HG03571 (cell line): ENCODE measurements around the gene DYNC2I2.
"Not testable (repeated sequence)": the region's sequence is repeated elsewhere in the genome, so short reads cannot be mapped to it uniquely, and the experiment has no call there.

Experiments
- ATAC-seq: cut with Tn5 transposase; IDR thresholded peaks from one replicate; pipeline ENCODE4 v1.9.1; 2021; ENCODE audit not compliant: unreplicated experiment

Gene DYNC2I2

GRCh38 chr9:128687453-128687852 lies 30.8 kb upstream of the DYNC2I2 start:
- ATAC-seq = no peak

DNA sequence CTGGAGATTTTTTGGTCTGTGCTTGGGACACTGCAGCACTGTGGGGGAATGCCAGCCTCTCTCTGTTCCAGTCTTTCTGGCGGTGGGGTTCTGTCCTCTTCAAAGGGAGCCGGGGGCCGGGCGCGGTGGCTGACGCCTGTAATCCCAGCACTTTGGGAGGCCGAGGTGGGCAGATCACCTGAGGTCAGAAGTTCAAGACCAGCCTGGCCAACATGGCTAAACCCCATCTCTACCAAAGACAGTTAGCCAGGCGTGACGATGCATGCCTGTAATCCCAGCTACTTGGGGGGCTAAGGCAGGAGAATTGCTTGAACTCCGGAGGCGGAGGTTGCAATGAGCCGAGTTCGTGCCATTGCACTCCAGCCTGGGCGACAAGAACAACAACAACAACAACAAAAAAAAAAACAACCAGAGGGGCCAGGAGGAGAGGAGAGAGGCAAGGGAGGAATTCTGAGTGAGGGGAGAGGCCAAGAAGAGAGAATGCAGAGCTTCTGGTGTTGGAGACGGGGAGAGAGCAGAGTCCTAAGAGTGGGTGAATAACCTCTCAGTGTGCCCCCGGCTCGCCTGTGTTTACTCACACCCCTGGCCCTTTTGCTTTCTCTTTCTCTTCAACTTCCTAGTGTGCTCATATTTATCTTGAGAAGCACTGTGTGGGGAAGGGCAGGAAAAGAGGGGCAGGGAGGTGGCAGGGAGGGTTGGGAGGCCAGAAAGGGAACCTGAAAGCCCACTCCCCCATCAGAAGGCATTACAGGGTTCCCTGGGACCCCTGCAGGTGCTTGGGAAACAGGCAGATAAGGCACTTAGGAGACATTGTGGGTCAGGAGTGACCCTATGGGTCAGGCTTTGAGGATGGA lies 29.2 kb upstream of the DYNC2I2 start:
- no peak for ATAC-seq

- ATAC-seq = no peak
Observed at GRCh38 chr9:128684325-128685199, 27.9 kb upstream of the DYNC2I2 start.

DNA sequence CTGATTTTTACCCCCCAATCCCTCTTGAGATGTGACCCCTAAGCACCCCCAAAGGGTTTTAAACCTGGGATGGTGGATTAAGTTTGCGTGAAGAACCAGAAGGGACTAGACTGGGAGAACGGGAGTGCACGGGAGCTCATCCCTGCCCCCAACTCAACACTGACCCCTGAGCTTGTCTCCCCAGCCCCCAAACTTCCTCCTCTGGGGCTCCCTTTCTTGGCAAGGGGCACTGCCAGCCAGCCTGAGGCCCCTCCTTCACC lies 27.3 kb upstream of the DYNC2I2 start:
- no peak for ATAC-seq

- no peak for ATAC-seq
Observed at GRCh38 chr9:128683340-128684064, 26.9 kb upstream of the DYNC2I2 start.

DNA sequence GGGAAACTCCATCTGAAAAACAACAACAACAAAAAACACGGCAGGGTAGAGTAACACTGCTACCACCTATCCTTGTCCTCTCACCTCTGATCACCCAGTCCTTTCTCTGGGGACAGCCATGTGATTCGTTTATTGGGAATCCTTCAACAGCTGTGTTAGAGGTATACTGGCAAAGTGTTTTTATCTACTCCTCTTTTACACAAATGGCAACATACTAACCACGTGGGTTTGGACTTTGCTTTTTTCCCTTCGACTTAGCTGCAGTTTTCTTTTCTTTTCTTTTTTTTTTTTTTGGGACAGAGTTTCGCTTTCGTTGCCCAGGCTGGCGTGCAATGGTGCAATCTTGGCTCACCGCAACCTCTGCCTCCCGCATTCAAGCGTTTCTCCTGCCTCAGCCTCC lies 21.1 kb upstream of the DYNC2I2 start:
- no peak for ATAC-seq

DNA sequence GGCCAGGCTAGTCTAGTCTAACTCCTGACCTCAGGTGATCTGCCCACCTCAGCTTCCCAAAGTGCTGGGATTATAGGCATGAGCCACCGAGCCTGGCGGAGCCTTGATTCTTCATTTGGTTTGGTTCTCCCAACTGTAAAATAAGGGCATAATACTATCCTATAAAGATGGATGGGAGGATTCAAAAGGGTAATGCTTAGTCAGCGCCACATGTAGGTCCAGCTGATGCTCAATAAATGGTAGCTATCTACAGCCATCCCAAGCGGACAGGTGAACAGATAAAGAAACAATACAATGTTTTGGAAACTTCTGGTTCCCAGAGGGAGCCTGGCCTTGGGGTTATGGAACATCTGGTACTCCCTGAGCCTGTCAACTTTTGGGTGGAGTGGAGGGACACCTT lies 18.7 kb upstream of the DYNC2I2 start:
- no peak for ATAC-seq

DNA sequence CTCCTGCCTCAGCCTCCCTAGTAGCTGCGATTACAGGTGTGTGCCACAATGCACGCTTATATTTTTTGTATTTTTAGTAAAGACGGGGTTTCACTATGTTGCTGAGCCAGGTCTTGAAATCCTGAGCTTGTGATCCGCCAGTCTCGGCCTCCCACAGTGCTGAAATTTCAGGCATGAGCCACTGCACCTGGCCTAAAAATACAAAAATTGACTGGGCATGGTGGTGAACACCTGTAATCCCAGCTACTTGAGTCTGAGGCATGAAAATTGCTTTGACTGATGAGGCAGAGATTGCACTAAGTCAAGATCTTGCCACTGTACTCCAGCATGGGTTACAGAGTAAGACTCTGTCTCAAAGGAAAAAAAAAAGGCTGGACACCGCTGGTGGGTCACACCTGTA lies 13.1 kb upstream of the DYNC2I2 start:
- ATAC-seq = no peak

DNA sequence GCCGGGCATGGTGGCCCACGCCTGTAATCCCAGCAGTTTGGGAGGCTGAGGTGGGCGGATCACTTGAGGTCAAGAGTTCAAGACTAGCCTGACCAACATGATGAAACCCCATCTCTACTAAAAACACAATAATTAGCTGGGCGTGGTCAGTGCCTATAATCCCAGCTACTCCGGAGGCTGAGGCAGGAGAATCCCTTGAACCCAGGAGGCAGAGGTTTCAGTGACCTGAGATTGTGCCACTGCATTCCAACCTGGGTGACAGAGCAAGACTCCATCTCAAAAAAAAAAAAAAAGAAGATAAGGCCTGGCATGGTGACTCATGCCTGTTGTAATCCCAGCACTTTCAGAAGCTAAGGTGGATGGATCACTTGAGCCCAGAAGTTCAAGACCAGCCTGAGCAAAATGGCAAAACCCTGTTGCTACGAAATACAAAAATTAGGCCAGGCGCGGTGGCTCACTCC lies 9.9 kb upstream of the DYNC2I2 start:
- not testable (repeated sequence) for ATAC-seq

- no peak for ATAC-seq
Observed at GRCh38 chr9:128657796-128658195, 1.1 kb upstream of the DYNC2I2 start.

GRCh38 chr9:128657344-128657704 lies 677 bp upstream of the DYNC2I2 start:
- no peak for ATAC-seq

GRCh38 chr9:128654481-128654880 lies 2.2 kb downstream of the DYNC2I2 start:
- ATAC-seq = no peak

- no peak for ATAC-seq
Observed at GRCh38 chr9:128653908-128654307, 2.7 kb downstream of the DYNC2I2 start.

GRCh38 chr9:128651798-128652197 lies 4.8 kb downstream of the DYNC2I2 start:
- ATAC-seq = no peak

DNA sequence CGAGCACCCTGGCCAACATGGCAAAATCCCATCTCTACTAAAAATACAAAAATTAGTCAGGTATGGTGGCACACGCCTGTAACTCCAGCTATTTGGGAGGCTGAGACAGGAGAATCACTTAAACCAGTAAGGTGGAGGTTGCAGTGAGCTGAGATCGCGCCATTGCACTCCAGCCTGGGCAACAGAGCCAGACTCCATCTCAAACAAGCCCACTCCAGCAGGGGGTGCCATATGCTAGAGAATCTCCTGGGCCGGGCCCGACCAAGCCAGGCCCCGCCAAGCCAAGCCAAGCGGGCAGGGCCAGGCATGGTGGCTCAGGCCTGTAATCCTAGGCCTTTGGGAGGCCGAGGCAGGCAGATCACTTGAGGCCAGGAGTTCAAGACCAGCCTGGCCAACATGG lies 8.4 kb downstream of the DYNC2I2 start:
- not testable (repeated sequence) for ATAC-seq

DNA sequence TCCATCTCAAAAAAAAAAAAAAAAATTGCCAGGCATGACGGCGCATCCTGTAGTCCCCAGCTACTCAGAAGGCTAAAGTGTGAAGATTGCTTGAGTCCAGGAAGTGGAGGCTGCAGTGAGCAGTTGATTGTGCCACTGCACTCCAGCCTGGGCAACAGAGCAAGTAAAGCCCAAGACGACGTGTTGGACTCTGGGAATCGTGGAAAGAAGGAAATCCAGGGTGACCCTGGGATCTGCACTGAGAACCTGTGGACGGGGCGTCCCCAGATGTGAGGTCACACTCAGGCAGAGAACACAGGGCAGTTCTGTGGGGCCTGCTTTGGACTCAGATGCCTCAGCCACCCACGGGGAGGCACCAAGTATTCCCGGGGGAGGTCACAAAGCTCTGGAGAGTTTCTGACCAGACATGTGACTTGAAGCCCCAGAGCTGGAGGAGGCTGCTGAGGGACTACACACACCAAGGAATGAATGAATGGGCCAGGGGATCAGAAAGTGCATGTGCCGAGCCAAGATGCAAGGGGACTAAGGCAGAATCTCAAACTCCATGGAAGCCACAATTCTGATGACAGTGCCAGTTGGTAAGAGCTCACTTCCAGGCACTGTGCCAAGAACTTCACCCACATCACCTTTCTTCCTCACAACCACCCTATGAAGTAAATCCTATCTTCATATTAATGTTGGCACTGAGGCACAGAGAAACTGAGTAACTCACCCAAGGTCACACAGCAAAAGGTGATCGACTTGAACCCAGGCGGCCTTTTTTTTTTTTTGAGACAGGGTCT lies 12.9 kb downstream of the DYNC2I2 start:
- ATAC-seq = peak; percentile 51

- no peak for ATAC-seq
Observed at GRCh38 chr9:128642675-128643245, 13.9 kb downstream of the DYNC2I2 start.

DNA sequence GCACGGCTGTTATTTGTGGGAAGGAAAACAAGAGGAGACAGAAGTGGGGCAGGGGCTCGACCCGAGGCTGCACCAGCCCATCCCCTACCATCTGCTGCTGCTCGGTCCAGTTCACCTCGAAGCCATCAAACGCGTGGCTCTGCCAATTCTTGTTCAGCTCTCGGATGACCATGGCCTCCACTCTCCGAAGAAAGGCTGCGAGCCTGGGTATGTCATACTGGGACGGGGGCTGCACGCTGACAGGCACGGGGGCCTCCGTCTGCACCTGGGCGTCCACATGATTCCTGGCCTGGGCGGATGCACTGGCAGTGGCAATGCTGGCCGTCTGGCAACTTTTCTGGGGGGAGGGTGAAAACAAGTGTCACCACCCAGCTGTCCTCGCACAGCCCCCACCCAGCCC lies 16.0 kb downstream of the DYNC2I2 start:
- no peak for ATAC-seq

DNA sequence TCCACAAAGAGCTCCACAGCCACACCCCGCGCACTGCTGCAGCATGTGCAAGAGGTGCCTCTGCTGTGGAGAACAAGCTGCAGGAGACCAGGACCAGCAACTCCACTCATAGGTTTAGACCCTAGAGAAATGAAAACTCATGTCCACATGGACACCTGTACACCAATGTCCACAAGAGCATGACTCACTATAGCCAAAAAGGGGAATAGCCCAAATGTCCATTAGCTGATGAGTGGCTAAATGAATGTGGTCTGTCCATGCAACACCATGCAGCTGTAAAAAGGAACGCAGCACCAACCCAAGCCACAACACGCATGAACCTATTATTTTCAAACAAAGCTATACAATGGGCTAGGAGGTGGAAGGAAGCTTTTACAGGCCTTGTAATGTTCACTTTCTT lies 18.1 kb downstream of the DYNC2I2 start:
- no peak for ATAC-seq

DNA sequence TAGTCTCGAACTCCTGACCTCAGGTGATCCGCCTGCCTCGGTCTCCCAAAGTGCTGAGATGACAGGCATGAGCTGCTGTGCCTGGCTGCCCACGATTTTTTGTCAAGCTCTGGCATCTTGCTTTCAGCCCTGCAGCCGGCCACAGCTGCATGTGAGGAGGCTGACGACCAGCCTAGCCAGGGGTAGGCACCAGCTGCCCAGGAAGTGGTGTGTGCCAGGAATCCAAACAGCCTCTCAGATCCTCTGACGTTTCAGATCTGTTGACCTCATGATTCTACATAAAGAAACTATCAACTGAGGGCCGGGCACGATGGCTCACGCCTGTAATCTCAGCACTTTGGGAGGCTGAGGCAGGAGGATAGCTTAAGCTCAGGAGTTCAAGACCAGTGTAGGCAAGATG lies 19.0 kb downstream of the DYNC2I2 start:
- ATAC-seq = no peak
